ENCODE measurements around the gene ENOX1. TPM values are rescaled to one million over a fixed set of nuclear protein-coding genes. Genes with fewer than 3 reads are reported as not detected.

The ENOX1 gene
- total RNA-seq, 1 experiment from 2014 or later, result 0.95 TPM

DNA sequence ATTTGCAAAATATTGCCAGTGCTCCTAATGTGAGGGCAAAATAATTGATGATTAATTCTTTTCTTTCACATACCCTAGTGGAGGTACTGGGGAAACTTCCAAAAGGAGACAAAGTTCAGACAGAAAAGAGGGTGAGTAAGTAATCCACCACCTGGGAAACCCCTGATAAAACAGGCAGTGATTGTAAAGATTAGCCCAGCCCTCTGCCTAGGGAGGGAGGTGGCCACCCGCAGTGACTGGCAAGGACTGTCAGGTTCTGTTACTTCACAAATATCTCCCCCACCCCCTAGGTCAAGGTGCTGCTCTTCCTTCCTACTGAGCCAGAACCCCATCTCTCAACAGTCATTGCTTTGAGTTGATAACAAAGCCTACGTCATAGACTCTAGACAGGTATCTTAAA lies 523.7 kb downstream of the ENOX1 start:
- DNase-seq (peak; percentile 25), ATAC-seq (no peak)
- H2AFZ ChIP-seq (ENCODE audit: low read length), result no peak overlapping the region
- no peaks in the 10 kb centered on the region for H3K36me3 ChIP-seq (ENCODE audit: low read depth, low read length)
- no peaks in the 10 kb centered on the region for H3F3A ChIP-seq (ENCODE audit: low read length, unreplicated experiment)
- H3K4me2 ChIP-seq (ENCODE audit: low read length), result no peak overlapping the region
- H3K4me1 ChIP-seq (ENCODE audit: insufficient read depth, low read length), result peaks cover 28% of the 10 kb centered on the region
- H4K20me1 ChIP-seq (ENCODE audit: low read length), result no peaks in the 10 kb centered on the region
- no TSS peak for BruUV-seq (replicated peaks)
- TF ChIP-seq, protein P1, sequence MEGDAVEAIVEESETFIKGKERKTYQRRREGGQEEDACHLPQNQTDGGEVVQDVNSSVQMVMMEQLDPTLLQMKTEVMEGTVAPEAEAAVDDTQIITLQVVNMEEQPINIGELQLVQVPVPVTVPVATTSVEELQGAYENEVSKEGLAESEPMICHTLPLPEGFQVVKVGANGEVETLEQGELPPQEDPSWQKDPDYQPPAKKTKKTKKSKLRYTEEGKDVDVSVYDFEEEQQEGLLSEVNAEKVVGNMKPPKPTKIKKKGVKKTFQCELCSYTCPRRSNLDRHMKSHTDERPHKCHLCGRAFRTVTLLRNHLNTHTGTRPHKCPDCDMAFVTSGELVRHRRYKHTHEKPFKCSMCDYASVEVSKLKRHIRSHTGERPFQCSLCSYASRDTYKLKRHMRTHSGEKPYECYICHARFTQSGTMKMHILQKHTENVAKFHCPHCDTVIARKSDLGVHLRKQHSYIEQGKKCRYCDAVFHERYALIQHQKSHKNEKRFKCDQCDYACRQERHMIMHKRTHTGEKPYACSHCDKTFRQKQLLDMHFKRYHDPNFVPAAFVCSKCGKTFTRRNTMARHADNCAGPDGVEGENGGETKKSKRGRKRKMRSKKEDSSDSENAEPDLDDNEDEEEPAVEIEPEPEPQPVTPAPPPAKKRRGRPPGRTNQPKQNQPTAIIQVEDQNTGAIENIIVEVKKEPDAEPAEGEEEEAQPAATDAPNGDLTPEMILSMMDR (conservative IDR thresholded peaks at IDR 0.05; ENCODE audit: low read depth, low read length), result no peak
- no peak for TF ChIP-seq EZH2phosphoT487 (IDR thresholded peaks at IDR 0.05; ENCODE audit: borderline replicate concordance, low read length)
- intact Hi-C loops (cut with micrococcal nuclease), result loop anchor here (10.0 kb wide), 1 partner anchor 612 kb away; the partner anchor contains the start of genes CCDC122 and LACC1
- H3K27ac ChIP-seq (ENCODE audit: low read length), result no peak overlapping the region
- H3K9ac ChIP-seq (ENCODE audit: low read length), result no peak overlapping the region
- H3K9me2 ChIP-seq (replicated peaks; ENCODE audit: low read length), result no peaks in the 10 kb centered on the region
- no peaks in the 10 kb centered on the region for H3K79me2 ChIP-seq (ENCODE audit: low read length)
- H3K27me3 ChIP-seq (ENCODE audit: low read length), result no peaks in the 10 kb centered on the region
- no peaks in the 10 kb centered on the region for H3K9me3 ChIP-seq (ENCODE audit: low read length)
- POLR2A ChIA-PET (ENCODE audit: unreplicated experiment), result no interaction called here
- no peak overlapping the region for H3K4me3 ChIP-seq (ENCODE audit: low read length)
- CTCF ChIA-PET, result no interaction called here

DNA sequence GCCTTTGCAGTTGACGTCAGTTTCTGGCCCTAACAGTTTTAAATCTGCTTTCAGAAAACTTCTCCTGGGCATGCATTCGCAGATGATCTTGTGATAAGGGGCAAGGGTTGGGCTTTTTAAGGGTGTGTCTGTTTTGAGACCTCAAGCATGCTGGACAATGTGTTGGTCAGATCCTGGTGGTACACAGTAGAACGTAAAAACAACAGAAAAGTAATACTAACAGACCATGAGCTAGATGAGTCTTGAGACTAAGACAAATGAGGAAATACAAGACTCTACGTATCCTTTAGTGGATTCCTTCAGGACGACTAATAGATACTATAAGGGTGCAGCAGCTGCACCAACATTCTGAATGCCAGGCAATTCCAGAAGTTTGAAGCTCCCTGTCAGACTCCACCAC lies 525.8 kb downstream of the ENOX1 start:
- Histone ChIP-seq H3F3A (ENCODE audit: low read length, unreplicated experiment) (no peaks in the 10 kb centered on the region), H3K9me3 (ENCODE audit: low read length) (no peaks in the 10 kb centered on the region), H3K4me1 (ENCODE audit: insufficient read depth, low read length) (peaks cover 22% of the 10 kb centered on the region), H3K36me3 (ENCODE audit: low read depth, low read length) (no peaks in the 10 kb centered on the region), H3K27ac (ENCODE audit: low read length) (peak overlapping the region; percentile 52), H3K79me2 (ENCODE audit: low read length) (no peaks in the 10 kb centered on the region), H2AFZ (ENCODE audit: low read length) (no peak overlapping the region; the same call in 1 of the 2 replicates), H3K9ac (ENCODE audit: low read length) (no peak overlapping the region), H3K4me2 (ENCODE audit: low read length) (peak overlapping the region; percentile 39), H3K27me3 (ENCODE audit: low read length) (no peaks in the 10 kb centered on the region), H3K9me2 (replicated peaks; ENCODE audit: low read length) (no peaks in the 10 kb centered on the region), H3K4me3 (ENCODE audit: low read length) (no peak overlapping the region), H4K20me1 (ENCODE audit: low read length) (no peaks in the 10 kb centered on the region)
- ATAC-seq, result peak; percentile 95
- TF ChIP-seq EZH2phosphoT487 (IDR thresholded peaks at IDR 0.05; ENCODE audit: borderline replicate concordance, low read length), result no peak
- TF ChIP-seq, protein P1 (conservative IDR thresholded peaks at IDR 0.05; ENCODE audit: low read depth, low read length), result no peak
- TF ChIP-seq EZH2 (IDR thresholded peaks at IDR 0.05; ENCODE audit: low read length, unreplicated experiment), result no peak
- POLR2A ChIA-PET (ENCODE audit: unreplicated experiment), result no interaction called here
- intact Hi-C loops (cut with micrococcal nuclease), result loop anchor here (10.0 kb wide), 1 partner anchor 614 kb away; the partner anchor contains the start of genes CCDC122 and LACC1
- peak; percentile 72 for DNase-seq
- BruUV-seq (replicated peaks), result no TSS peak
- CTCF ChIA-PET, result no interaction called here

- H3K36me3 ChIP-seq (ENCODE audit: low read depth, low read length), result no peaks in the 10 kb centered on the region
- no peaks in the 10 kb centered on the region for H3K27me3 ChIP-seq (ENCODE audit: low read length)
- intact Hi-C loops (cut with micrococcal nuclease), result no loop called here
- H3K9ac ChIP-seq (ENCODE audit: low read length), result no peak overlapping the region
- no peak overlapping the region for H2AFZ ChIP-seq (ENCODE audit: low read length)
- ATAC-seq (no peak), DNase-seq (peak; percentile 53)
- H3K4me1 ChIP-seq (ENCODE audit: insufficient read depth, low read length), result peaks cover 22% of the 10 kb centered on the region
- ChIA-PET POLR2A (ENCODE audit: unreplicated experiment) (no interaction called here), CTCF (no interaction called here)
- TF ChIP-seq EZH2phosphoT487 (IDR thresholded peaks at IDR 0.05; ENCODE audit: borderline replicate concordance, low read length) (no peak), EZH2 (IDR thresholded peaks at IDR 0.05; ENCODE audit: low read length, unreplicated experiment) (no peak)
- TF ChIP-seq, protein P1 (conservative IDR thresholded peaks at IDR 0.05; ENCODE audit: low read depth, low read length), result no peak
- H3K9me3 ChIP-seq (ENCODE audit: low read length), result no peaks in the 10 kb centered on the region
- no peaks in the 10 kb centered on the region for H4K20me1 ChIP-seq (ENCODE audit: low read length)
- BruUV-seq (replicated peaks), result no TSS peak
- H3K9me2 ChIP-seq (replicated peaks; ENCODE audit: low read length), result no peaks in the 10 kb centered on the region
- no peaks in the 10 kb centered on the region for H3K79me2 ChIP-seq (ENCODE audit: low read length)
- H3F3A ChIP-seq (ENCODE audit: low read length, unreplicated experiment), result no peaks in the 10 kb centered on the region
- no peak overlapping the region for H3K4me3 ChIP-seq (ENCODE audit: low read length)
- H3K4me2 ChIP-seq (ENCODE audit: low read length), result no peak overlapping the region
- H3K27ac ChIP-seq (ENCODE audit: low read length), result no peak overlapping the region
Observed at GRCh38 chr13:43258771-43259170, 528.0 kb downstream of the ENOX1 start.
